GM12864 (cell line): ENCODE measurements around the gene KLF13.
A peak's percentile ranks its signal among the peaks of the same experiment; 100 is the strongest.

Experiments
- DNase-seq: peaks from one replicate; pipeline ENCODE4 v3.0.0-alpha.2; 2011; ENCODE audit warnings: low read depth
- H3K4me3 ChIP-seq: 2 replicates; pipeline ENCODE4 v1.5.1; 2011; ENCODE audit warnings: mild to moderate bottlenecking, low read depth, low read length, control low read depth
- TF ChIP-seq, protein P1 (sequence below): IDR thresholded peaks from 2 replicates; pipeline ENCODE4 v1.5.1; 2011; ENCODE audit warnings: low read depth, mild to moderate bottlenecking, moderate library complexity, low read length, control low read depth, inconsistent platforms; ENCODE audit errors: missing control alignments

The KLF13 gene

DNA sequence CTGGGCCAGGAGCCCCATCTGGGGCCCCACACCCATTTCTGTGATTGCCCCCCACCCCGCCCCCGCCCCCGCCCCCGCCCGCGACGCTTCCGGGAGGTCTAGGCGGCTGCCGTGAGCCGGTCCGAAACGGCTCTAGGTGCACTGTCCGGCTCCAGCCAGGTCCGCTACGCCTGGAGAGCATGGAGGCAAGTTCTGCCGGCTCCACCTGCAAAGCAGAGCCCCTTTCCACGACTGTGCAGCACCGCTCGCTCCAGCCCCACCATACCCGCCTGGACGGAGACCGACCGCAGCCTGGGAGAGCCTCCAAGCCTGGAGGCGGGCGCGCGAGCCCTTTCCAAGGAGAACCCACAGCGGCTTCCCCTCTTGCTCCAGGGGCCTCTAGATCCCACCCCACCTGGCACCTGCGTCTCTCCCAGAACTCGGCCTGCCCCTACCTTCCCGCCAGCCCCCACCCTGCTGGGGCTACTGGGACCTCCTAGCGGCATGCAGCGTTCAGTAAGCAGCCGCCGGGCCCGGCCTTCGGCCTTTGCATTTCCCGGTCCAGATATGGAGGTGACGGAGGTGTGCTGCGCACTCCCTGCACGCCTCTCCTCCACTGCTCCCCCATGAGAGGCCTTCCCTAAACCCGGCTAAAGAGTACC lies 66.2 kb downstream of the KLF13 start:
- DNase-seq: no peak
- TF ChIP-seq, protein P1, sequence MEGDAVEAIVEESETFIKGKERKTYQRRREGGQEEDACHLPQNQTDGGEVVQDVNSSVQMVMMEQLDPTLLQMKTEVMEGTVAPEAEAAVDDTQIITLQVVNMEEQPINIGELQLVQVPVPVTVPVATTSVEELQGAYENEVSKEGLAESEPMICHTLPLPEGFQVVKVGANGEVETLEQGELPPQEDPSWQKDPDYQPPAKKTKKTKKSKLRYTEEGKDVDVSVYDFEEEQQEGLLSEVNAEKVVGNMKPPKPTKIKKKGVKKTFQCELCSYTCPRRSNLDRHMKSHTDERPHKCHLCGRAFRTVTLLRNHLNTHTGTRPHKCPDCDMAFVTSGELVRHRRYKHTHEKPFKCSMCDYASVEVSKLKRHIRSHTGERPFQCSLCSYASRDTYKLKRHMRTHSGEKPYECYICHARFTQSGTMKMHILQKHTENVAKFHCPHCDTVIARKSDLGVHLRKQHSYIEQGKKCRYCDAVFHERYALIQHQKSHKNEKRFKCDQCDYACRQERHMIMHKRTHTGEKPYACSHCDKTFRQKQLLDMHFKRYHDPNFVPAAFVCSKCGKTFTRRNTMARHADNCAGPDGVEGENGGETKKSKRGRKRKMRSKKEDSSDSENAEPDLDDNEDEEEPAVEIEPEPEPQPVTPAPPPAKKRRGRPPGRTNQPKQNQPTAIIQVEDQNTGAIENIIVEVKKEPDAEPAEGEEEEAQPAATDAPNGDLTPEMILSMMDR: no peak
- H3K4me3 ChIP-seq: peak overlapping the region; percentile 82

DNA sequence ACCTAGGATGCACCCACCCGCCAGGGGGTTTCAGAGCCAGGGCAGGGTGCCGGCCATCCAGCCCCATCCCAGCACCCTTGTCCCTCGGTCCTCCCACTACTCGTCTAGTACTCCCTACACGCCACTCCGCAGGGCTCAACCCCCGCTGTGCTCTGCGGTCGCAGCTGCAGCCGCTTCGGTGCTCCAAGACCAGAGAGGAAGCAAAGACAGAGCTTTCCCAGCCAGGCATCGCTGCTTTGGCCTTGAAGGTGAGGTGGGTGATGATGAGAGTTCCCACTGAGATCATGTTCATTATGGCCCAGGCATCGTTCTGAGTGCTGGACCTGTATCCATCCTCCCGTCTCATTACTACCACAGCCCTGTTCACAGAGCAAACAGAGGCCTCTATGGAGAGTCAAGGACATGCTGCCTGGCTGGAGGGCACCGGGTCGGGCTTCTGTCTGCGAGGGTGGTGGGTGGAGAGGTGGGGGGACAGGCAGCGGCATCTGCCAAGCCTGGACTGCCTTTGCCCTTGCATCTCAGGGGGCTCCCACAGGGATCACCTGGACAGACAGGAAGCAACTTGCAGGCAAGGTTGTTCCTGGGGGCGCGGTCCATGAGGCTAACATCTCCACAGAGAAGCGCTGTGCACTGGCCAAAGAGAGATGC lies 66.9 kb downstream of the KLF13 start:
- TF ChIP-seq, protein P1: no peak
- no peak for DNase-seq
- no peak overlapping the region for H3K4me3 ChIP-seq

DNA sequence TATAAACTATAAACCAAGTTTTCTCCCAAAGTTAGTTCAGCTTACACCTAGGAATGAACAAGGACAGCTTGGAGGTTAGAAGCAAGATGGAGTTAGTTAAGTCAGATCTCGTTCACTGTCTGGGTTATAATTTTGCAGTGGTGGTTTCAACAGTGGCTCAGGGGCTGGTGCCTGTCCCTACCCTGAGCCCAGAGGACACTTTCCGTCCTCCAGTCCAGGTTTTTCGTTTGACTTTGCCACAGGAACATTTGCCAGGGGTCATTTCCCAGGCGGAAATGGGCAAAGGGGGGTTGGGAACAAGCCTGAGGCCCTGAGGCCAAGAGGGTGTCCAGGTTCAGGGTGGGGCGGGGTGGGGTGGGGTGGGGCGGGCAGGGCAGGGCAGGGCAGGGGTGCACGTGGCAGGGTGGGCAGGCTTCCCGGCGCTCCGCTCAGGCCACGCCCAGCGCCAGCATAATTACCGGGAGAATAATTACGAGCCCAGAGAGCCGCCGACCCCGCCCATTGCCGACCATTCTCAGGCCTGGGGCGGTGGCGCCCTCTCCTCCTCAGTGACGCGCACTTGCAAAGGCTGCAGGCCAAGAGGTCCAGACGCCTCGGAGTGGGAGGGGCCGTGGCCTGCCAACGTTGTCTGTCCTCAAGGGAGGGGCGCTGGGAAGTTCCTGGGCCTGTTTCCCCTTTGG lies 70.4 kb downstream of the KLF13 start:
- H3K4me3 ChIP-seq: no peak overlapping the region
- DNase-seq: no peak
- TF ChIP-seq, protein P1: no peak

DNA sequence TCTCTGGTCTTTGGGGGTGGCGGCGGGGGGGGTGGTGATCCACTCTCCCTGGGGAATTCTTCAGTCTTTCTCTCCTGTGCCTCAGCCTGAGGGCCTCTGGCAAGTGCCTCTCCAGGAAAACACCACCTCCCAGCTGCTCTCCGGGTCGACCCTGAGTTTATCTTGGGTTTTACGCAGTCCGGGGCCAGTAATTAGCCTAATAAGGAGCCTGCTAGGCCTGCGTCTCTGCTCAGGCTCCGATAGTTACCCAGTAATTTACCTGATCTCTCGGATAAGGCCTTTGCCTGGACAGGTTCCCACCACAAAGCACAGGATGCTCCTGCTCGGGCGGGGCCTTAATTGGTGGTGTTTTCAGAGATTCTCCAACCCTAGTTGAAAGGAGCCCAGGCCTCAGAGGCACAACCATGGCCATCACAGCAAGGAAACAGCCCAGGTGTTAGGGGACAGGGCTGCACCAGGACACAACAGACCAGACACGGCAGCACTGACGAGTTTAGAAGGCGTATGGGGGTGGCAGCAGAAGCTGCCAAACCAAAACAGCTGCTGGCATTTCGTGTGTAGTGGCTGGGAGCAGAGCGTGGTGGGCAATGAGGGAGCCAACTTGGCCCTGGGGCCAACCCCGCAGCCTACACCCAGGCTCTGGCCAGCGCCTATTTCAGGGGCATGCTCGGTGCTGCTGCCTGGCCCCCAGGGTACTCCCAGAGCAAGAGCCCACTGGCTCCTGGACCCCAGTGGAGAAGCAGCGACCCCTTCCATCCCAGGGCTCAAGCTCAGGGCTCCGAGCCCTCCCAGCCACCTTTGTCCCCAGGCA lies 71.4 kb downstream of the KLF13 start:
- TF ChIP-seq, protein P1: no peak
- H3K4me3 ChIP-seq: no peak overlapping the region
- no peak for DNase-seq

DNA sequence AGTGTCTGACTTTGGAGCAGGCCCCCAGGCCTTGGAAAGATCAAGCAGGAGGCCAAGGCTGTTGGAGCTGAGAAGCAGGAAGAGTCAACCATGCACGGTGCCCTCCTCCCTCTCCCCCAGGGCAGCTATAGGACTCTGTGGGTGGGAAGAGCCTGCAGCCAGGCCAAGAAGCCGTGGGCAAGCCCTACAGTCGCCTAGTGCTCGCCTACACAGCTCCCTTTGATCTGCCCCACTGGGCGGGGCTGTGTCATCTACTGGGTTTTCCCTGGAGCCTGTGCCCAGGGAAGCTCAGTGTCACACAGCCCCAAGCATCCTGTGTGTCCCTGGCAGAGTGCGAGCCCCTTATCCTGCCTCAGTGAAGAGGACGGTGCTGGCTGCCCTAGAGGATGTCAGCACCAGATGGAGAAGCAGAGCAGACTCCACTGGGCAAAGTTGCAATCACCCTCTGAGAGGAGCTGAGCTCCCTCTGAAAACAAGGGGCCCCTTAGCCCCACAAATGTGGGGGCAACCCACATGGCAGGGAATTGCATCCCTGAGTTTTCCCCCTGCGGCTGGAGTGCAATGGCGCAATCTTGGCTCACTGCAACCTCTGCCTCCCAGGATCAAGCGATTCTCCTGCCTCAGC lies 72.2 kb downstream of the KLF13 start:
- no peak overlapping the region for H3K4me3 ChIP-seq
- TF ChIP-seq, protein P1: no peak
- no peak for DNase-seq

DNA sequence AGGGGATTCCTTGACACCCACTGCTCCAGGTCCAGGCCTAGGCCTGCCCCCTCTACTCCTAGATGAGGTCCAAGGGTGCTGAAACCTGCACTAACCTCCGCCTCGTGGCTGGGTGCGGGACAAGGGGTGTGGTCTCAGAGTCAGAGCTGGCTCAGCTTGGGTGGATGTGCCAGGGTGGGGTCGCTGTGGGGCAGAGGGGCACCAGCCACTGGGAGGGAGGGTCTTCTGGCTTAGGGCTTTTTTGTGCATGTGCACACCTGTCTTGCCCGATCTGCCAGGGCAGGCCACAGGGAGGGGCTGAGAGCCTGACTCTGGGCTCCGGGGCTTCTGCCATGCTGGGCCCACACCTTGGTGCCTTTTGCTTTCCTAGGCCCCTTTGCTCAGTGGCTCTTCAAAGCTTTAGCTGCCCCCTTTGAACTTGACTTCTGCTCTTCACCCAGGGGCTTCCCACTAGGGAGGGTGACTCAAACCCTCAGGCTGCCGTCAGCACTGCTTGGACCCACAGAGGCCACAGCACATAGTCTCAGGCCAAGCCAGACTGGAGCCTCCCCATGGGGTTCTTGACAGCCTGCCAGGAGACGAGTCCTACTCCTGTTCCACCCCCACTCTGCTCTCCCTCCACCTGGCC lies 73.0 kb downstream of the KLF13 start:
- TF ChIP-seq, protein P1: no peak
- no peak overlapping the region for H3K4me3 ChIP-seq
- no peak for DNase-seq
